GM19438 (cell line): ENCODE measurements around the gene PSME2.

Experiments
- ATAC-seq: cut with Tn5 transposase; IDR thresholded peaks from one replicate; pipeline ENCODE4 v1.9.1; 2021; ENCODE audit warnings: low read depth; ENCODE audit not compliant: unreplicated experiment

PSME2 gene

GRCh38 chr14:24136684-24137528 is 9.5 kb downstream of the PSME2 start:
- no peak for ATAC-seq

- ATAC-seq, result peak; percentile 86
Measured at GRCh38 chr14:24135834-24136683, 10.4 kb downstream of the PSME2 start, which contains the start of gene PSME1. Gene PSME1 (plus strand): TSS chr14:24136194. CDS start chr14:24136263, 69 bp downstream.

GRCh38 chr14:24135584-24135833 is 10.9 kb downstream of the PSME2 start:
- ATAC-seq, result peak; percentile 4

GRCh38 chr14:24133735-24134134 is 12.7 kb downstream of the PSME2 start:
- ATAC-seq, result no peak

- ATAC-seq, result no peak
Measured at GRCh38 chr14:24132976-24133375, 13.4 kb downstream of the PSME2 start.

GRCh38 chr14:24132061-24132685 is 14.2 kb downstream of the PSME2 start:
- ATAC-seq, result no peak

GRCh38 chr14:24131549-24131966 is 14.9 kb downstream of the PSME2 start:
- no peak for ATAC-seq

GRCh38 chr14:24130717-24131548 is 15.5 kb downstream of the PSME2 start:
- no peak for ATAC-seq

GRCh38 chr14:24130380-24130716 is 16.1 kb downstream of the PSME2 start, which contains the start of gene FITM1:
Gene FITM1 (plus strand): TSS chr14:24130659. CDS start chr14:24131564, 905 bp downstream.
- no peak for ATAC-seq

- no peak for ATAC-seq
Measured at GRCh38 chr14:24129410-24129998, 16.9 kb downstream of the PSME2 start.

- no peak for ATAC-seq
Measured at GRCh38 chr14:24127673-24128072, 18.7 kb downstream of the PSME2 start.

GRCh38 chr14:24126939-24127338 is 19.5 kb downstream of the PSME2 start:
- ATAC-seq, result no peak

GRCh38 chr14:24123424-24124417 is 22.7 kb downstream of the PSME2 start:
- ATAC-seq, result no peak

GRCh38 chr14:24122898-24123297 is 23.5 kb downstream of the PSME2 start:
- no peak for ATAC-seq

- no peak for ATAC-seq
Measured at GRCh38 chr14:24122416-24122815, 24.0 kb downstream of the PSME2 start.

- no peak for ATAC-seq
Measured at GRCh38 chr14:24121210-24121609, 25.2 kb downstream of the PSME2 start.

GRCh38 chr14:24119691-24120090 is 26.7 kb downstream of the PSME2 start:
- ATAC-seq, result no peak

- ATAC-seq, result no peak
Measured at GRCh38 chr14:24117179-24117578, 29.2 kb downstream of the PSME2 start.
